SIG-M5 treated with dmso at 0.1 percent for 504 hours (cell line): ENCODE results near the gene PRIMPOL.
"Not testable (repeated sequence)": the region's sequence is repeated elsewhere in the genome, so short reads cannot be mapped to it uniquely, and the experiment has no call there.

Experiments
- DNase-seq: peaks from one replicate; lab custom pipeline; 2025; ENCODE audit not compliant: unreplicated experiment; lab: John Stamatoyannopoulos, UW

The PRIMPOL gene

DNA sequence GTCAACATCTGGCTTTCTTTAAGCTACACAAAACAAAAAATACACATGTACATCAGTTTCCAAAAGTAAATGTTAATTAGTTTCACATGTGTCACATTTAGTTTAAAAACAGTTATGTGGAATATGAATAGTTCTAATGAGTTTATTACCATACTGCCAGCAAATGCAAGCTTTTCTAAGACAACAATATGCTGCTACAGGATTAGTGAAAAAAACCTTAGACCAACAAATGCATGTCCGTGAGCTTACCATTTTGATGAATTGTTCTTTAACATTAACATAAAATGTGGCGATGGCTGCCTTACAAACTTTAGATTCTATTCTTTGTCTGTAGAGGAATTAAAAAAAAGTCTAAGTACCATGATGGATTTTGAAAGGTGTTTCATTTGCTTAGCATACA lies 52.6 kb downstream of the PRIMPOL start:
- DNase-seq: no peak

- no peak for DNase-seq
Observed at GRCh38 chr4:184705692-184706091, 56.2 kb downstream of the PRIMPOL start.

DNA sequence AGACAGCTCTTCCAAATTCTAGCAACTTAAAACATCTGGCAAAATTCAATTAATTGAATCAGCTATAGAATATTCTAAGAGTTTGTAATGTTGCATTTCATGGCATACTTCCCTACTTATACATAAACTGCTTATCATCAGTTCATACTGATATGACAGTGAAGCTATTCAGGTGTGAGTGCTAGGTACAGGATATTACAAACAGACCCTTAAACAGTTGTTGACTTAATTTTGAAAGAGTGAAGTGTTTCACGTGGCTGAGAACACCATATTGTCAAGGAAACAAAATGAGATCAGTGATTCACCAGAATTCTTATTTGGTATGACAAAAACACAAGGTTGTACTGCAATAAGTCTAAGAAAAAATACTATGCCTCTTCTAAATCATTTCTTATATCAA lies 56.9 kb downstream of the PRIMPOL start:
- no peak for DNase-seq

DNA sequence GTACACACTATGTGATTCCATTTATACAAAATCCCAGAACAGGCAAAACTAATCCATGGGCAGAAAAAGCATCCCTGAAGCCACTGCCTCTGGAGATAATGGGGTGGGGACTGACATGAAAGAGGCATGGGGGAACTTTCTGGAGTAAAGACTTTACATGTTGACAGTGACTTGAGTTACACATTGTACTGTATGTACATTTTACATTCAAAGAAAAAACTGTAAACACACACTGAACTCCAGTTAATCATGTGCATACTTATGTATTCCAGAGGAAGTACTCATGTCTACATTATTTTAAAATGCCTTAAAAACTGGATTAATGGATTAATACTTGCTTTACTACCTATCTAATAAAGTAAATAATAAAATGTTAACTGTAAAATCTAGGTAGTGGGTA lies 62.8 kb downstream of the PRIMPOL start:
- no peak for DNase-seq

DNA sequence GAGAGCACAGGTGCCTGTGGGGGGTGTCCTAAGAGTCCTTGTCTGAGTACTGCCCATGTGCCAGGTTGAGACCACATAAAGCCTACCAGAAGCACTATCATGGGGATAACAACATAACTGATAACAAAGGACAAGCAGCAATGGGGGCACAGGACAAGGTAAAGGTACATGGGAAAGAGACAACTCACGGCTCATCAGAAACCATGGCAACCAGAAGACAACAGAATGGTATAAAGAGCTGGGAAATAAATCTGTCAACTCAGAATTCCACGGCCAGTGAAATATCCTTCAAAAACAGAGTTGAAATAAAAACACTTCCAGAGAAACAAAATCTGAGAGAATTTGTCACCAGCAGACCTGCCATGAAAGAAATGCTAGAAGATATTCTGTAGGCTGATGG lies 64.3 kb downstream of the PRIMPOL start:
- DNase-seq: no peak

DNA sequence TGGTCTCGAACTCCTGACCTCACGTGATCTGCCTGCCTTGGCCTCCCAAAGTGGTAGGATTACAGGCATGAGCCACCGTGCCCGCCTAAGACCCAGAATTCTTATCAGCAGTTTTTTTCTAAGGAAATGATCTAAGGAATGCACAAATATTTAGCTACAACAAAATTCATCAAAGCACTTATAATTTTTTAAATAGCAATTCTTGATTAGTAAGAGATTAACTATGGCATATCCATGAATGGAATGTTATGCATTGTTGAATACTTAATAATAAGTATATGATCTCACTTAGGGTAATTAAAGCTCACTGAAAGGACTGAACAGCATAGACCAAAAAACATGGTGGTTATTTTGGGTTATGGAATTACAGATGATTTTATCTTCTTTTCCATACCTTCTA lies 66.0 kb downstream of the PRIMPOL start:
- no peak for DNase-seq

DNA sequence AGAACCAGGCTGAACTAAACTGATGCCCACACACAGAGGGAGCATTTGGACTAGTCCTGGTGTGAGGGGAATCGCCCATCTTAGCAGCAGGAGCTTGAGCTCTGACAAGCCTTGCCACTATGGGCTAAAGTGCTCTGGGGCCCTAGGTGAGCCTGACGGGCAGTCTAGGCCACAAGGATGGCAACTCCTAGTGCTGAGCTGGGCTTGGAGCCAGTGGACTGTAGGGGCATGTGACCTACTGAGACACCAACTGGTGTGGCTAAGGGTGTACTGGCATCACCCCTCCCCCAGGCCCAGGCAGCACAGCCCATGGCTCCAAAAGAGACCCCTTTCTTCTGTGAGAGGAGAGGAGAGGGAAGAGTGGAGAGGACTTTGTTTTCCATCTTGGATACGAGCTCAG lies 69.9 kb downstream of the PRIMPOL start:
- DNase-seq: no peak

DNA sequence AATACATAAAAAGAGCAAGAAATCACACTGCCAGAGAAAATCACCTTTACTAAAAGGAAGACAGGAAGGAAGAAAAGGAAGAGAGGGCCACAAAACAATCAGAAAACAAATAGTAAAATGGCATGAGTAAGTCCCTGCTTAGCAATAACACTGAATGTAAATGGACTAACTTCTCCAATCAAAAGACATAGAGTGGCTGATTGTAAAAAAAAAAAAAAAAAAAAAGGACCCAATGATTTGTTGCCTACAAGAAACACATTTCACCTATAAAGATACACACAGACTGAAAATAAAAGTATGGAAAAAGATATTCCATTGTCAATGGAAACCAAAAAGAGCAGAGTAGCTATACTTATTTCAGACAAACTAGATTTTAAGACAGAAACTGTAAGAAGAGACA lies 71.7 kb downstream of the PRIMPOL start:
- DNase-seq: no peak

GRCh38 chr4:184722798-184723197 lies 73.3 kb downstream of the PRIMPOL start:
- DNase-seq: no peak

GRCh38 chr4:184727430-184727829 lies 77.9 kb downstream of the PRIMPOL start:
- no peak for DNase-seq

- no peak for DNase-seq
Observed at GRCh38 chr4:184728858-184729257, 79.3 kb downstream of the PRIMPOL start.

- no peak for DNase-seq
Observed at GRCh38 chr4:184729946-184730345, 80.4 kb downstream of the PRIMPOL start.

GRCh38 chr4:184731056-184731455 lies 81.5 kb downstream of the PRIMPOL start:
- no peak for DNase-seq

- DNase-seq: no peak
Observed at GRCh38 chr4:184732126-184732525, 82.6 kb downstream of the PRIMPOL start.

DNA sequence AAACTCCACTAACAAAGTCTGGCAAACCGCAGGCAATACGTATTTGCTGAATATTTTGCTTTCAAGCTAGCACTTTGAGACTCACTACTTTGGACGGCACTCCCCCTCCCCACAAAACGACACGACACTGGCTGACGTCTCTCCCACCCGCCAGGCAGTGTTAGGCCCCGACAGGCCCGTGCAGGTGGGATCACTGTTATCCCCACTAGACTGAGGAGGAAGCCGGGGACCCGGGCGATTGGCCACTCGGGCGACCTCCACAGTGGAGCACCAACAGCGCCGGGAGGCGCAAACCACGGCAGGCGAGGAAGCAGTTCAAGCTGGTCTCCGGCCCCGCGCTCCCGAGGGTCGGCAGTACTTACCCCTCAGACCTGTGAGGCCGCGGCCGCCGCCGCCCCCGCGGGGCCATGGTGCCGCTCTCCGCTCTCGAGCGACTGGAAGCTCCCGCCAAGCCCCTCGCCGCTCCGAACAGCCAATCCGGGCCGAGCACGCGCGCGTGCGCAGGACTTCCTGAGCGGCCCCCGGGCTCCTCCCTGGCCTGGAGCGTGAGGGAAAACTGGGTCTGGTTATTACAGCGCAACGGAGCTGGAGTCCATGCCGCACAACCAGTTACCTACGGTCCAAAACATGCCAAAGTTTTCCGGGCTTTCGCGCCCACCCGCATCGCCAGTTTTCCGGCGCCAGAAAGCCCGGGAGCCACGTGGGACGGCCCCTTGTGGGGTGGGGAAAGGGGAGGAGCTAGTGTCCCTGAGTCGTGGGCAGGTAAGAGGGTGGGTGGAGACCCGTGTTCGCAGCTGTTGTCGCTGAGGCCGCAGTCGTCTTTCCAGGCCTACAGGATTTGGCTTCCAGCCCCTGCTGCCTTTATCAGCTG lies 84.4 kb downstream of the PRIMPOL start, which contains the start of gene CENPU:
TSS of gene CENPU (minus strand) at position 443 of the 871 bp plus-strand sequence. CDS start at position 409, 34 bp downstream.
- DNase-seq: peak; percentile 97

DNA sequence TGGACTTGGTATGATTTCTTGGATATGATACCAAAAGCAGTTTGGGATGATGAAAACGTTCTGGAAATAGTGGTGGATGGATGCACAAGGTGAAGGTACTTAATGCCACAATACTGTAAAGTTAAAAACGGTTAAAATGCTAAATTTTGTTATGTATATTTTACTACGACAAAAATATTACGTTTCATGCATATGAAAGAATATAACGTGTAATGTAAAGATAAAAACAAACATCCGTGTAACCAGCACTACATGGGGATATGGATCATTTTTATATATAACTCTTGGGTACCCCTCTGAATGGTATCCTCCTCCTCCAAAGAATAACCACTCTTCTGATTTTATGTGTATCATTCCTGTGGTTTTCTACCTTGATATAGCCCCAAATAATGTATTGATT lies 85.2 kb downstream of the PRIMPOL start:
- DNase-seq: no peak

GRCh38 chr4:184739575-184739974 lies 90.0 kb downstream of the PRIMPOL start:
- peak; percentile 73 for DNase-seq

DNA sequence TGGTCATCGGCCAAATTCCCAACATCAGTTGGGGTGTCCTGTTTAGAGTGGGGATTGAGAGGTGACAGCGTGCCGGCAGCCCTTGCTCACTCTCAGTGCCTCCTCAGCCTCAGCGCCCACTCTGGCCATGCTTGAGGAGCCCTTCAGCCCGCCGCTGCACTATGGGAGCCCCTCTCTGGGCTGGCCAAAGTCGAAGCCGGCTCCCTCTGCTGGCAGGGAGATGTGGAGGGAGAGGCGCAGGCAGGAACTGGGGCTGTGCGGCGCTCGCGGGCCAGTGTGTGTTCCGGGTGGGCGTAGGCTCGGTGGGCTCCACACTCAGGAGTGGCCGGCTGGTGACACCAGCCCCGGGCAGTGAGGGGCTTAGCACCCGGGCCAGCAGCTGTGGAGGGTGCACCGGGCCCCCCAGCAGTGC lies 91.4 kb downstream of the PRIMPOL start:
- no peak for DNase-seq

DNA sequence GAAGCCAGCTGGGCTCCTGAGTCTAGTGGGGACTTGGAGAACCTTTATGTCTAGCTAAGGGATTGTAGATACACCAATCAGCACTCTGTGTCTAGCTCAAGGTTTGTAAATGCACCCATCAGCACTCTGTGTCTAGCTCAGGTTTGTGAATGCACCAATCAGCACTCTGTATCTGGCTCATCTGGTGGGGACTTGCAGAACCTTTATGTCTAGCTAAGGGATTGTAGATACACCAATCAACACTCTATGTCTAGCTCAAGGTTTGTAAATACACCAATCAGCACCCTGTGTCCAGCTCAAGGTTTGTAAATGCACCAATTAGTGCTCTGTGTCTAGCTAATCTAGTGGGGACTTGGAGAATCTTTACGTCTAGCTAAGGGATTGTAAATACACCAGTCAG lies 92.1 kb downstream of the PRIMPOL start:
- not testable (repeated sequence) for DNase-seq

GRCh38 chr4:184743650-184744049 lies 94.1 kb downstream of the PRIMPOL start:
- no peak for DNase-seq

GRCh38 chr4:184744236-184744635 lies 94.7 kb downstream of the PRIMPOL start:
- DNase-seq: no peak
